Heart right ventricle (tissue), 16 donors: ENCODE data around the gene MMP20. TPM values are rescaled to one million over a fixed set of nuclear protein-coding genes. Genes with fewer than 3 reads are reported as not detected.
A peak's percentile ranks its signal among the peaks of the same experiment; 100 is the strongest.

ENCODE experiments used
- ATAC-seq, 8 donors: fragments of 200-7000 bp; cut with Tn5 transposase; one replicate each; pipeline ENCODE4 v1.9.1; 2020; ENCODE audit warnings: mild to moderate bottlenecking in 8 of 8, moderate library complexity in 8 of 8, moderate number of reproducible peaks in 1 of 8
- DNase-seq, 2 donors: peaks; one replicate each; pipeline ENCODE4 v3.0.0-alpha.2; 2020
- H3K27ac ChIP-seq, 10 donors: fragments of 200-600 bp; sonication (generic) in 2 of 10; one replicate each; pipeline versions ENCODE4 v1.5.0 to v1.8.0; 2020 to 2022; ENCODE audit warnings: mild to moderate bottlenecking in 3 of 10
- H3K27me3 ChIP-seq, 7 donors: fragments of 200-600 bp; one replicate each; pipeline ENCODE4 v1.8.0; 2021 to 2022; ENCODE audit warnings: mild to moderate bottlenecking in 2 of 7
- H3K36me3 ChIP-seq, 9 donors: fragments of 200-600 bp; sonication (generic) in 1 of 9; one replicate each; pipeline versions ENCODE4 v1.5.0 to v1.8.0; 2020 to 2022; ENCODE audit warnings: mild to moderate bottlenecking in 2 of 9
- H3K4me1 ChIP-seq, 9 donors: fragments of 200-600 bp; sonication (generic) in 1 of 9; one replicate each; pipeline versions ENCODE4 v1.5.0 to v1.8.0; 2020 to 2022; ENCODE audit warnings: mild to moderate bottlenecking in 4 of 9
- H3K4me3 ChIP-seq, 10 donors: fragments of 200-600 bp; sonication (generic) in 2 of 10; one replicate each; pipeline versions ENCODE4 v1.5.0 to v1.8.0; 2020 to 2022; ENCODE audit warnings: mild to moderate bottlenecking in 7 of 10, moderate library complexity in 2 of 10
- H3K9me3 ChIP-seq, 11 donors: fragments of 200-600 bp in 10 of 11; sonication (generic) in 2 of 11; one replicate each; pipeline versions ENCODE4 v1.5.0 to v1.8.0; 2013 to 2022; ENCODE audit warnings: mild to moderate bottlenecking in 2 of 11, control low read depth in 1 of 11, moderate library complexity in 1 of 11
- CTCF ChIP-seq, 9 donors: fragments of 200-600 bp; sonication (generic) in 2 of 9; IDR thresholded peaks; one replicate each; pipeline versions ENCODE4 v1.5.0 to v1.8.0; 2021 to 2022; ENCODE audit warnings: antibody characterized with exemption in 9 of 9, mild to moderate bottlenecking in 5 of 9, moderate library complexity in 1 of 9
- WGBS, 2 donors: extraction: QIAGEN DNeasy Blood & Tissue Kit; methylation state at CpG; one replicate each; pipeline ENCODE4 v1.1.7; 2013; ENCODE audit warnings: inconsistent platforms in 1 of 2; 5-methylcytosine and 5-hydroxymethylcytosine counted together
- intact Hi-C, 10 donors: fragments of 100-400 bp; cut with DNase I; formaldehyde crosslinking; loops; one replicate each; pipeline versions ENCODE4 v1.11.1 to v1.14.2; 2022
- polyA plus RNA-seq, 2 donors: library from polyadenylated mRNA; stranded (reverse); fragments of 200-250 nt; gene quantifications; one replicate each; pipeline ENCODE4 v1.2.3, GENCODE V29; 2013
- total RNA-seq, 10 donors: library from RNA; stranded (reverse); fragmentation: NEBNext Ultra II Directional in 3 of 10; extraction: Animal tissue kit (Norgen Biotek cat#: 25700) in 3 of 10; gene quantifications; one replicate each; pipeline versions ENCODE4 v1.2.1 to v1.2.4, GENCODE V29; 2021 to 2023
- donor health status: Arrhythmogenic right ventricular cardiomyopathy.
- donor health status: ischemic (EF 13 %, LVEDD 7.1; RV severe dilation, severe dysfunction).
- donor health status: healthy with polysubstance abuse.
- donor health status: DM: no; HTN: yes; CAD: no.
- donor health status: DM: no; HTN: no; CAD: no.
- donor health status: ischemic (EF 25% LVEDD 6.9; RV normal size, moderate dysfunction).
- donor health status: ischemic (EF 25% LVEDD 5.7; RV mildly dilated, moderate dysfunction).
- donor health status: healthy.
- donor health status: DM: yes; HTN: yes; CAD: no.
- donor health status: Ischemic cardiomyopathy.
- donor health status: ischemic (EF 35%, LVEDD 5.7; RV mildly dilated, moderate dysfunction).
- donor health status: nonischemic (EF 11% LVEDD 7.7; RV severe dilation, severe dysfunction).
- donor health status: DM: yes; HTN: yes; CAD: no.
- donor health status: PGD.
- donor health status: ischemic (EF 29% LVEDD 5.4; RV normal size, mild dysfunction).
- donor health status: nonischemic (EF 23%, LVEDD 6.1; RV moderate dilation, normal function).

Gene MMP20
- total and polyA plus RNA-seq, 12 donors: not detected

DNA sequence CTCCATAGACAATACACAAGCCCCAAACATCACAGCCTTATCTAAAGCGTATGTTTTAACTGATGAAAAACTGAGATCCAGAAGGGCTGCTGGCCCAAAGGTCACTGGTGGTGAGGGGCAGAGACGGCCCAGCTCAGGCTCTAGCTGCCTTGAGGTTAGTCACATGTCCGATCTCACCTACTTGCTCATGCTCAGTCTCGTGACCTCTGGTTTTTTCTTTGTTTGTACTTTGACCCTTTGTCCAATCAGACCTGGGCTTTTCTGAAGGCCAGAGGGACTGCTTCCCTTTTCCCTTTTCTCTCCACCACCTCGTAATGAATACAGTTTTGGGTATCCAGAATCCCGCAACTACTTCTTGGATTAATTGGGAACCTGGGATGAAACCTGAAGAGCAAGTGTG, 28.6 kb downstream of the MMP20 start:
- H3K27ac ChIP-seq: no peak overlapping the region
- intact Hi-C loops: no loop called here
- WGBS, 2 donors: 83 to 88% methylated on average over 6 of the region's 6 CpGs
- DNase-seq: no peak
- no peak for TF ChIP-seq CTCF (IDR thresholded peaks at IDR 0.05)
- no peaks in the 10 kb centered on the region for H3K27me3 ChIP-seq
- no peak overlapping the region for H3K4me3 ChIP-seq
- H3K4me1 ChIP-seq: peaks cover 0 to 13% (median 0%) of the 10 kb centered on the region in 9 donors
- ATAC-seq: no peak
- H3K9me3 ChIP-seq: no peaks in the 10 kb centered on the region
- no peaks in the 10 kb centered on the region for H3K36me3 ChIP-seq

DNA sequence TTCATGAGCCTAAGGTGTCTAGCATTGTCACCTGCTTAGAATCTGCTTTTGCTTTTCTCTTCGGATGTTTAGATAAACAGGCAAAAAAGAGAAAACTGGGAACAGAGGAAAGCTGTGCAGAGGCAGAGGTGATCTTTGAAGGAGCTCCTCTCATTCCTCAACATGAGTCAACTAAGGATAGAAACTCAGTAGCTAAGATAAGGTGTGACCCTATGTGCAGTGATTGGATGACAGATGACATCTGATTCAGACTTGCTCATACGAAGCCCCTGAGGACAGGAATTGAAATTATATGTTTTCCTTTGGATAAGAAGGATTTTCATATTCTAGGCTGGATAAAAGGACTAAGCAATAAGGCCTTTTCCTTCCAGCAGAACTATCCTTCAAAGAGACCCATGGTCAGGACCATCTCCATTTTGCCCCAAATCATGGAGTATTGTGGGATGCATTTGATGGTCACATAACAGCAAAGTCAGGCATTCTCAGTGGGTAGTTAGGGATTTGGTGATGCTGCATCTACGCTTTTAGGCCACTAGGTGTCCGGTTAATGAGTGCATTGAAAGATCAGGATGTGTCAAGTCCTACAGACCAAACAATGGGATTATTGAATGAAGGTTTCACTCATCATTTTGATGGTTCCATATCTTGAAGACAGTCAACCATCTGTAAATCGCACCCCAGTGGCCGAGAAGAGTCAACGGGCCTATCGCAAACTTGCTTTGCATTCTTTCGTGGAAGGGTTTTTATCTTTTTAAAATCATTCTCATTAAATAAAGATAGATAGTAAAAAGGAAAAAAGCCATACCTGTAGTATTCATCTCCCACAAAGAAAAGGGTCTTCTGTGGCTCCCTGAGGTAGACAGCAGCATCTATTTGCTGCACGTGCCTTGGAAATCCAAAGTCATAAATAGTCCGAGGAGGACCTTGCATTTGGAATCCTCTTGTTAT, 32.2 kb downstream of the MMP20 start:
- H3K4me3 ChIP-seq: no peak overlapping the region
- peak in 5 of 9 donors; percentile 9 to 45 (median 25) for TF ChIP-seq CTCF (IDR thresholded peaks at IDR 0.05)
- no peak overlapping the region for H3K27ac ChIP-seq
- peaks cover 0 to 4% (median 0%) of the 10 kb centered on the region in 9 donors for H3K4me1 ChIP-seq
- WGBS, 2 donors: 76 to 79% methylated on average over 11 of the region's 11 CpGs
- intact Hi-C loops: no loop called here
- H3K36me3 ChIP-seq: no peaks in the 10 kb centered on the region
- H3K9me3 ChIP-seq: peaks cover 0 to 6% (median 0%) of the 10 kb centered on the region in 11 donors
- ATAC-seq: no peak
- no peaks in the 10 kb centered on the region for H3K27me3 ChIP-seq
- no peak for DNase-seq

GRCh38 chr11:102592131-102592530, 33.0 kb downstream of the MMP20 start:
- H3K36me3 ChIP-seq: no peaks in the 10 kb centered on the region
- no peak overlapping the region for H3K4me3 ChIP-seq
- H3K4me1 ChIP-seq: peaks cover 0 to 4% (median 0%) of the 10 kb centered on the region in 9 donors
- ATAC-seq: no peak
- intact Hi-C loops: no loop called here
- no peak overlapping the region for H3K27ac ChIP-seq
- H3K27me3 ChIP-seq: no peaks in the 10 kb centered on the region
- H3K9me3 ChIP-seq: peaks cover 0 to 14% (median 0%) of the 10 kb centered on the region in 11 donors
- WGBS, 2 donors: 82 to 98% methylated on average over 1 of the region's 1 CpG
- no peak for DNase-seq
- no peak for TF ChIP-seq CTCF (IDR thresholded peaks at IDR 0.05)

DNA sequence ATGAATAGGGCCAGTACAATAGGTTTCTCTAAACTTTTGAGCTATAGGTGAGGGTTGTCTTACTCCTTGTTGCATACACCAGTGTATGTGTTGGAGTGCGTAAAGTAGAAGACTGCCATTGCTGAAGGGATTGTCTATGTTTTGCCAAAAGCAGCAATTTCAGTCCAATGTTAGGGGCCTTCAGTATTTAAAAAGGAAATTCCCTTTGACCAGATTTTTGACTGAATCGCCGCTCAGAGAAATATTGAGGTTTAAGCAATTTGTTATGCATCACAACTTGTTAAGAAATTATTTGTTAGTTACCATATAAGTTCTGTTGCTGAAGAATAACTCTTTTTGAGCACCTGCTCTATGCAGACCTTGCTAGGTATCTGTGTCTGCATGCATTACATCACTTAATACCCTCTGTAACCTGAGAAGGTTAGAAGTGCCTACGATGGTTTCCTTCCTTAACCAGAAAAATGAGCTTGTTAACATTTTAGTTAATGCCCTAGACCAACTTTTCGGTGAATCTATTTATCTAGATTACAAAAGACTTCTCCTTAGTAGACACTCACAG, 33.9 kb downstream of the MMP20 start:
- intact Hi-C loops: no loop called here
- H3K27me3 ChIP-seq: no peaks in the 10 kb centered on the region
- 81 to 88% methylated on average over 5 of the region's 5 CpGs for WGBS, 2 donors
- no peak for ATAC-seq
- no peak for DNase-seq
- H3K27ac ChIP-seq: no peak overlapping the region
- H3K4me3 ChIP-seq: no peak overlapping the region
- H3K4me1 ChIP-seq: peaks cover 0 to 4% (median 0%) of the 10 kb centered on the region in 9 donors
- no peaks in the 10 kb centered on the region for H3K36me3 ChIP-seq
- TF ChIP-seq CTCF (IDR thresholded peaks at IDR 0.05): no peak
- peaks cover 0 to 14% (median 0%) of the 10 kb centered on the region in 11 donors for H3K9me3 ChIP-seq
